ENCODE results near the gene CNGB1.
"Not testable (repeated sequence)": the region's sequence is repeated elsewhere in the genome, so short reads cannot be mapped to it uniquely, and the experiment has no call there.

Gene CNGB1

GRCh38 chr16:57923841-57924240 lies 47.1 kb downstream of the CNGB1 start:
- DNase-seq, result no peak

- DNase-seq, result no peak
Observed at GRCh38 chr16:57923418-57923817, 47.5 kb downstream of the CNGB1 start.

GRCh38 chr16:57920880-57921229 lies 50.1 kb downstream of the CNGB1 start:
- no peak for DNase-seq

- DNase-seq, result no peak
Observed at GRCh38 chr16:57920215-57920879, 50.6 kb downstream of the CNGB1 start.

- no peak for DNase-seq
Observed at GRCh38 chr16:57918994-57919393, 51.9 kb downstream of the CNGB1 start.

GRCh38 chr16:57918444-57918843 lies 52.5 kb downstream of the CNGB1 start:
- no peak for DNase-seq

GRCh38 chr16:57917929-57918328 lies 53.0 kb downstream of the CNGB1 start:
- not testable (repeated sequence) for DNase-seq

GRCh38 chr16:57917489-57917888 lies 53.4 kb downstream of the CNGB1 start:
- not testable (repeated sequence) for DNase-seq

GRCh38 chr16:57916735-57917438 lies 54.0 kb downstream of the CNGB1 start:
- DNase-seq, result no peak

GRCh38 chr16:57915811-57916488 lies 55.0 kb downstream of the CNGB1 start:
- DNase-seq, result no peak

GRCh38 chr16:57915267-57915666 lies 55.7 kb downstream of the CNGB1 start:
- no peak for DNase-seq

- no peak for DNase-seq
Observed at GRCh38 chr16:57914244-57915173, 56.4 kb downstream of the CNGB1 start.

GRCh38 chr16:57912529-57913260 lies 58.2 kb downstream of the CNGB1 start:
- no peak for DNase-seq

GRCh38 chr16:57911743-57912142 lies 59.2 kb downstream of the CNGB1 start:
- DNase-seq, result no peak

GRCh38 chr16:57910696-57911095 lies 60.2 kb downstream of the CNGB1 start:
- DNase-seq, result no peak

- no peak for DNase-seq
Observed at GRCh38 chr16:57908409-57908987, 62.4 kb downstream of the CNGB1 start.

- DNase-seq, result no peak
Observed at GRCh38 chr16:57906382-57907316, 64.3 kb downstream of the CNGB1 start.

- DNase-seq, result no peak
Observed at GRCh38 chr16:57904101-57904500, 66.8 kb downstream of the CNGB1 start.

- DNase-seq, result no peak
Observed at GRCh38 chr16:57903656-57904055, 67.3 kb downstream of the CNGB1 start.

GRCh38 chr16:57901480-57902069 lies 69.4 kb downstream of the CNGB1 start:
- DNase-seq, result no peak

Measured in NCI-H2029 (cell line).